ENCODE data around the gene ST6GALNAC1. TPM values are rescaled to one million over a fixed set of nuclear protein-coding genes. Genes with fewer than 3 reads are reported as not detected.

Gene ST6GALNAC1
- total RNA-seq, 1 donor from 2014 or later, result not detected

- peak within 1 kb of the TSS; percentile 49 for H3K4me3 Mint-ChIP-seq (ENCODE audit: unreplicated experiment)
- H3K27ac Mint-ChIP-seq (ENCODE audit: unreplicated experiment), result no peak within 1 kb of the TSS
- peaks cover 16% of the 10 kb centered on the region for H3K4me1 Mint-ChIP-seq (ENCODE audit: low read depth, unreplicated experiment)
- H3K27me3 Mint-ChIP-seq (ENCODE audit: unreplicated experiment), result peaks cover 24% of the 10 kb centered on the region
- no peak for TF ChIP-seq CTCF (IDR thresholded peaks at IDR 0.05; ENCODE audit: partially characterized antibody, unreplicated experiment)
- peaks cover 6% of the 10 kb centered on the region for H3K36me3 Mint-ChIP-seq (ENCODE audit: unreplicated experiment)
- DNase-seq, result peak; percentile 49
- peaks cover 3% of the 10 kb centered on the region for H3K9me3 Mint-ChIP-seq (ENCODE audit: unreplicated experiment)
Measured at GRCh38 chr17:76585649-76586593, 57.6 kb downstream of the ST6GALNAC1 start, which contains the start of gene ST6GALNAC2. Gene ST6GALNAC2 (minus strand): TSS chr17:76585860. CDS start chr17:76585808, 52 bp downstream.

DNA sequence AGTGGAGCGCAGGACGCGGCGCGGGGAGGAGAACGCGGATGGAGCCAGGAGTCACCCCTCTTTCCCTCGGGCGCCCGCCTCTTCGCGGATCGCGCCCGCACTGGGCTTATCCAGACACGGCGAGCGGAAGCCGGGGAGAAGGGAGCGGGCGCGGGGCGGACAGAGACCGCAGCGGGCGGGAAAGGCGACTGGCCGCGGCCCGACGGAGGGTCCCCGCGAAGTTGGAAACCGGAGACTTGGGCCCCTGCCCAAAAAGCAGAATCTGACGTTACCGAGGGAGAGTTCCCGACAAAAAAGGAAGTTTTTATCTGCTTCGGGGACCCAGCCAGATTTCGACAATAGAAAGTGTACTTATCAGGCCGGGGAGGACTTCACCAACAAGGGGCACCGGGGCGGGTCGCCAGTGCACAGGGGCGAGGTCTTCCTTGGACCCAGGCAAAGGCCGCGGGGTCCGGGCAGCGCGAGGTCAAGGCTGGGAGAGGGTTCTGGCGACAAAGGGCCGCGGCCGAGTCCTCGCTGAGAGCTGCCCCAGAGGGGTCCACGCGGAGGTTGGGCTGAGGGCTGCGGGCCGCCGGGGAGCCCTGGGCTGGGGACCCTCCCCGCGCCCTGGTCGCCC, 58.4 kb downstream of the ST6GALNAC1 start:
- TF ChIP-seq CTCF (IDR thresholded peaks at IDR 0.05; ENCODE audit: partially characterized antibody, unreplicated experiment), result no peak
- DNase-seq, result peak; percentile 47
- peaks cover 3% of the 10 kb centered on the region for H3K9me3 Mint-ChIP-seq (ENCODE audit: unreplicated experiment)
- H3K4me3 Mint-ChIP-seq (ENCODE audit: unreplicated experiment), result peak overlapping the region; percentile 49
- peaks cover 24% of the 10 kb centered on the region for H3K27me3 Mint-ChIP-seq (ENCODE audit: unreplicated experiment)
- H3K4me1 Mint-ChIP-seq (ENCODE audit: low read depth, unreplicated experiment), result peaks cover 16% of the 10 kb centered on the region
- H3K36me3 Mint-ChIP-seq (ENCODE audit: unreplicated experiment), result peaks cover 6% of the 10 kb centered on the region
- H3K27ac Mint-ChIP-seq (ENCODE audit: unreplicated experiment), result no peak overlapping the region

GRCh38 chr17:76584427-76585032, 59.0 kb downstream of the ST6GALNAC1 start:
- H3K27me3 Mint-ChIP-seq (ENCODE audit: unreplicated experiment), result peaks cover 24% of the 10 kb centered on the region
- H3K9me3 Mint-ChIP-seq (ENCODE audit: unreplicated experiment), result peaks cover 3% of the 10 kb centered on the region
- peak overlapping the region; percentile 33 for H3K27ac Mint-ChIP-seq (ENCODE audit: unreplicated experiment)
- no peak for TF ChIP-seq CTCF (IDR thresholded peaks at IDR 0.05; ENCODE audit: partially characterized antibody, unreplicated experiment)
- no peak for DNase-seq
- peaks cover 14% of the 10 kb centered on the region for H3K4me1 Mint-ChIP-seq (ENCODE audit: low read depth, unreplicated experiment)
- H3K4me3 Mint-ChIP-seq (ENCODE audit: unreplicated experiment), result peak overlapping the region; percentile 49
- peaks cover 6% of the 10 kb centered on the region for H3K36me3 Mint-ChIP-seq (ENCODE audit: unreplicated experiment)

DNA sequence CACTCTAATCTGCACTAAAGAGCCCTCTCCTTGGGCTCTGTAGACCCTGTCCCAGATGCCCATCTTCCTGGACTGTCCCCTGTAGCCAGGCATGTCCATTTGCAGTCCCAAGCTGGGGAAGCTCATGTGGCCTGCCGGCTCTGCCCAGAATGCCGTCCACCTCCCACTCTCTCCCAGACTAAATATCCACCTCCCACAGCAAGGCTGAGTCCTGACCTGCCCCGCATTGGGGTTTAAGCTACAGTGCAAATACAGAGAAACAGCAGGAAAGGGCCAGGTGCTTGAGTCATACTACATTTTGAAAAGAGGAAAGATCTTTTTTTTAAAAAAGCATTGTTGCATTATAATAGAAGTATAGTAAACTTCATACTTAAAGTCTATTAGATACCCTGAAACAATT, 60.9 kb downstream of the ST6GALNAC1 start:
- peaks cover 3% of the 10 kb centered on the region for H3K9me3 Mint-ChIP-seq (ENCODE audit: unreplicated experiment)
- peaks cover 6% of the 10 kb centered on the region for H3K4me1 Mint-ChIP-seq (ENCODE audit: low read depth, unreplicated experiment)
- H3K4me3 Mint-ChIP-seq (ENCODE audit: unreplicated experiment), result no peak overlapping the region
- DNase-seq, result no peak
- no peak overlapping the region for H3K27ac Mint-ChIP-seq (ENCODE audit: unreplicated experiment)
- H3K27me3 Mint-ChIP-seq (ENCODE audit: unreplicated experiment), result peaks cover 17% of the 10 kb centered on the region
- H3K36me3 Mint-ChIP-seq (ENCODE audit: unreplicated experiment), result no peaks in the 10 kb centered on the region
- TF ChIP-seq CTCF (IDR thresholded peaks at IDR 0.05; ENCODE audit: partially characterized antibody, unreplicated experiment), result no peak

Measured in glutamatergic neuron (in vitro differentiated cells).